B cell (primary cell): ENCODE measurements around the gene CCL23. TPM values are rescaled to one million over a fixed set of nuclear protein-coding genes. Genes with fewer than 3 reads are reported as not detected.

Experiments used
- ATAC-seq: fragments of 200-7000 bp; cut with Tn5 transposase; one replicate; pipeline ENCODE4 v1.10.0; 2021; ENCODE audit warnings: low read depth, mild to moderate bottlenecking, moderate number of reproducible peaks, moderate library complexity
- CTCF ChIA-PET: fragments of 350-600 bp; sonication (Branson Sonifier 250); formaldehyde crosslinking; loops from one replicate; lab custom pipeline; 2021; ENCODE audit warnings: antibody characterized with exemption, inconsistent platforms; lab: Charles Lee
- POLR2A ChIA-PET: fragments of 350-600 bp; sonication (Branson Sonifier 250); formaldehyde crosslinking; loops from one replicate; lab custom pipeline; 2021; ENCODE audit warnings: antibody characterized with exemption; lab: Charles Lee
- DNase-seq: peaks from one replicate; pipeline ENCODE4 v3.0.0; 2013
- H2AFZ ChIP-seq: 2 replicates; pipeline ENCODE4 v1.6.1; 2012; ENCODE audit warnings: mild to moderate bottlenecking, low read depth, low read length; ENCODE audit not compliant: insufficient read depth, poor library complexity, severe bottlenecking
- H3K27ac ChIP-seq, 2 donors: 1 replicate in 1 of 2; 2 replicates in 1 of 2; pipeline ENCODE4 v1.5.1; 2012 to 2013; ENCODE audit warnings: low read length in 2 of 2, mild to moderate bottlenecking in 2 of 2, moderate library complexity in 1 of 2
- H3K27me3 ChIP-seq, 4 experiments: fragments of 200-600 bp in 1 of 4; sonication (generic) in 1 of 4; replicated peaks in 1 of 4; 1 replicate in 2 of 4; 2 replicates in 2 of 4; pipeline versions ENCODE4 v1.6.1 to v1.7.0; 2013 to 2016; ENCODE audit warnings: low read length in 3 of 4, mild to moderate bottlenecking in 2 of 4, mixed read lengths in 1 of 4, moderate library complexity in 1 of 4; ENCODE audit not compliant: insufficient read depth in 4 of 4, control insufficient read depth in 3 of 4; ENCODE audit errors: control extremely low read depth in 1 of 4
- H3K36me3 ChIP-seq, 2 experiments: replicated peaks in 1 of 2; 1 replicate in 1 of 2; 2 replicates in 1 of 2; pipeline versions ENCODE4 v1.6.1 to v1.7.1; 2013; ENCODE audit warnings: low read length in 1 of 2; ENCODE audit not compliant: insufficient read depth in 2 of 2, control insufficient read depth in 1 of 2; ENCODE audit errors: control extremely low read depth in 1 of 2, extremely low read depth in 1 of 2
- H3K4me1 ChIP-seq, 2 donors: fragments of 200-600 bp in 1 of 2; sonication (generic) in 1 of 2; 1 replicate in 1 of 2; 2 replicates in 1 of 2; pipeline versions ENCODE4 v1.5.1 to v1.6.1; 2013 to 2017; ENCODE audit warnings: low read length in 2 of 2; ENCODE audit not compliant: control insufficient read depth in 2 of 2, insufficient read depth in 2 of 2
- H3K4me2 ChIP-seq: replicated peaks from 2 replicates; pipeline ENCODE3; 2012; ENCODE audit warnings: mild to moderate bottlenecking, low read depth, low read length; ENCODE audit not compliant: poor library complexity, severe bottlenecking
- H3K4me3 ChIP-seq, 5 experiments: fragments of 200-600 bp in 1 of 5; sonication (generic) in 1 of 5; 1 replicate in 3 of 5; 2 replicates in 2 of 5; pipeline versions ENCODE4 v1.5.1 to v1.7.0; 2011 to 2016; ENCODE audit warnings: low read length in 4 of 5, mild to moderate bottlenecking in 4 of 5, low read depth in 2 of 5, control low read depth in 1 of 5, moderate library complexity in 1 of 5; ENCODE audit not compliant: insufficient read depth in 1 of 5; ENCODE audit errors: control extremely low read depth in 1 of 5, extremely low read depth in 1 of 5
- H3K79me2 ChIP-seq: fragments of 200-600 bp; sonication (generic); one replicate; pipeline ENCODE4 v1.6.0; 2016; ENCODE audit warnings: low read length; ENCODE audit not compliant: control insufficient read depth, insufficient read depth
- H3K9ac ChIP-seq: fragments of 200-600 bp; sonication (generic); 2 replicates; pipeline ENCODE4 v1.6.1; 2017; ENCODE audit warnings: mild to moderate bottlenecking, low read length, moderate library complexity
- H3K9me3 ChIP-seq, 3 donors: one replicate each; pipeline versions ENCODE4 v1.6.1 to v1.7.1; 2013; ENCODE audit warnings: low read length in 2 of 3; ENCODE audit not compliant: control insufficient read depth in 2 of 3, insufficient read depth in 1 of 3; ENCODE audit errors: control extremely low read depth in 1 of 3
- H4K20me1 ChIP-seq: 2 replicates; pipeline ENCODE4 v1.6.0; 2012; ENCODE audit warnings: mild to moderate bottlenecking, low read length; ENCODE audit not compliant: insufficient read depth, control insufficient read depth, poor library complexity, severe bottlenecking
- H3K27ac Mint-ChIP-seq: one replicate; pipeline ENCODE4 v1.8.0; 2021; ENCODE audit warnings: mixed read lengths
- H3K27me3 Mint-ChIP-seq: one replicate; pipeline ENCODE4 v1.8.0; 2021; ENCODE audit warnings: mixed read lengths
- H3K4me1 Mint-ChIP-seq: one replicate; pipeline ENCODE4 v1.8.0; 2021; ENCODE audit warnings: mixed read lengths
- H3K4me3 Mint-ChIP-seq: one replicate; pipeline ENCODE4 v1.8.0; 2021; ENCODE audit warnings: mixed read lengths
- H3K9me3 Mint-ChIP-seq: one replicate; pipeline ENCODE4 v1.8.0; 2022; ENCODE audit warnings: mixed read lengths; ENCODE audit not compliant: insufficient read depth
- CTCF ChIP-seq: fragments of 200-600 bp; IDR thresholded peaks from one replicate; pipeline ENCODE4 v1.8.0; 2022; ENCODE audit warnings: antibody characterized with exemption, mild to moderate bottlenecking
- EZH2 ChIP-seq: IDR thresholded peaks from 2 replicates; pipeline ENCODE4 v1.6.1; 2012; ENCODE audit warnings: borderline replicate concordance, low read depth, mild to moderate bottlenecking, moderate library complexity, low read length; ENCODE audit not compliant: insufficient read depth, poor library complexity, severe bottlenecking
- WGBS: methylation state at CpG from one replicate; pipeline ENCODE4 v1.1.5; 2013; ENCODE audit warnings: missing lambda C conversion rate; ENCODE audit not compliant: insufficient coverage; 5-methylcytosine and 5-hydroxymethylcytosine counted together
- intact Hi-C: fragments of 100-400 bp; cut with micrococcal nuclease; formaldehyde crosslinking; loops from one replicate; pipeline ENCODE4 v1.10.0; 2022
- polyA plus RNA-seq: library from polyadenylated mRNA; depleted of rRNA; stranded (reverse); fragments of >200 nt; gene quantifications from 2 replicates; pipeline ENCODE4 v1.2.3, GENCODE V29; 2012
- total RNA-seq, 2 donors: library from RNA; stranded (reverse); fragments of 120-200 nt in 1 of 2; gene quantifications; 1 replicate in 1 of 2; 2 replicates in 1 of 2; pipeline versions ENCODE4 v1.2.3 to v1.2.4, GENCODE V29; 2013 to 2022

CCL23 gene
- total and polyA plus RNA-seq, 2 donors (not counting 1 experiment from before 2014, with no cell fraction given) = 0.61 TPM; not detected in 1

- Mint-ChIP-seq H3K27ac (no peak overlapping the region), H3K27me3 (peaks cover 33% of the 10 kb centered on the region), H3K9me3 (peaks cover 15% of the 10 kb centered on the region), H3K4me1 (peaks cover 5% of the 10 kb centered on the region), H3K4me3 (no peak overlapping the region)
- Histone ChIP-seq H3K4me3 (no peak overlapping the region), H3K79me2 (no peaks in the 10 kb centered on the region), H3K9me3 (peaks cover 4 to 27% (median 21%) of the 10 kb centered on the region in 3 donors), H3K4me1 (no peaks in the 10 kb centered on the region), H3K4me2 (no peak overlapping the region), H2AFZ (no peak overlapping the region), H4K20me1 (no peaks in the 10 kb centered on the region), H3K9ac (no peak overlapping the region), H3K27me3 (peaks cover 0 to 9% (median 4%) of the 10 kb centered on the region in 4 experiments), H3K27ac (no peak overlapping the region), H3K36me3 (no peaks in the 10 kb centered on the region)
- no CpG with 5 or more reads among the region's 2 CpGs for WGBS
- intact Hi-C loops = no loop called here
- POLR2A ChIA-PET = no interaction called here
- DNase-seq (no peak), ATAC-seq (no peak)
- CTCF ChIA-PET = interaction anchor here (1.1 kb wide), 1 partner anchor 80 kb away, joined by 4 read pairs; no protein-coding TSS in a partner anchor
- TF ChIP-seq EZH2 (no peak), CTCF (no peak)
These were observed 31.9 kb upstream of the CCL23 start for GRCh38 chr17:36049643-36050042.

GRCh38 chr17:36048066-36048465, 30.3 kb upstream of the CCL23 start:
- H3K4me2 ChIP-seq = no peak overlapping the region
- no peak overlapping the region for H3K4me3 ChIP-seq
- no peak for TF ChIP-seq CTCF
- no peak for TF ChIP-seq EZH2
- DNase-seq = no peak
- no peaks in the 10 kb centered on the region for H3K4me1 ChIP-seq
- intact Hi-C loops = no loop called here
- ATAC-seq = no peak
- peaks cover 5 to 27% (median 21%) of the 10 kb centered on the region in 3 donors for H3K9me3 ChIP-seq
- Mint-ChIP-seq H3K27me3 (peaks cover 38% of the 10 kb centered on the region), H3K27ac (no peak overlapping the region), H3K4me3 (no peak overlapping the region), H3K4me1 (no peaks in the 10 kb centered on the region), H3K9me3 (peaks cover 15% of the 10 kb centered on the region)
- no peak overlapping the region for H3K9ac ChIP-seq
- no peaks in the 10 kb centered on the region for H3K36me3 ChIP-seq
- ChIA-PET POLR2A (no interaction called here), CTCF (interaction anchor here (1.5 to 1.7 kb wide), 2 partner anchors 24 to 100 kb away, joined by 4 to 5 read pairs; no protein-coding TSS in a partner anchor)
- peaks cover 0 to 9% (median 6%) of the 10 kb centered on the region in 4 experiments for H3K27me3 ChIP-seq
- H2AFZ ChIP-seq = no peak overlapping the region
- H3K79me2 ChIP-seq = no peaks in the 10 kb centered on the region
- WGBS = no CpG with 5 or more reads among the region's 2 CpGs
- no peaks in the 10 kb centered on the region for H4K20me1 ChIP-seq
- H3K27ac ChIP-seq = no peak overlapping the region
